GM12801 (cell line): ENCODE results near the gene MECR.

Experiments
- CTCF ChIP-seq: IDR thresholded peaks from one replicate; pipeline ENCODE4 v1.5.1; 2011; ENCODE audit warnings: control low read depth; ENCODE audit not compliant: insufficient read length; ENCODE audit errors: extremely low read depth

MECR gene

GRCh38 chr1:29179641-29180184, 51.0 kb downstream of the MECR start:
- TF ChIP-seq CTCF: no peak

GRCh38 chr1:29177022-29177705, 53.6 kb downstream of the MECR start:
- no peak for TF ChIP-seq CTCF

GRCh38 chr1:29176576-29176975, 54.2 kb downstream of the MECR start:
- TF ChIP-seq CTCF: no peak

GRCh38 chr1:29172415-29172939, 58.3 kb downstream of the MECR start:
- TF ChIP-seq CTCF: no peak

GRCh38 chr1:29171521-29171920, 59.2 kb downstream of the MECR start:
- no peak for TF ChIP-seq CTCF

- no peak for TF ChIP-seq CTCF
Observed at GRCh38 chr1:29171089-29171488, 59.6 kb downstream of the MECR start.

GRCh38 chr1:29169976-29170375, 60.8 kb downstream of the MECR start:
- no peak for TF ChIP-seq CTCF
